Endothelial cell of umbilical vein (primary cell): ENCODE results near the gene FUZ. TPM values are rescaled to one million over a fixed set of nuclear protein-coding genes. Genes with fewer than 3 reads are reported as not detected.

Experiments
- BruUV-seq: library from RNA; stranded (reverse); fragments of 400-500 nt; replicated peaks from 2 replicates; lab custom pipeline; 2021; lab: Mats Ljungman, UMichigan
- CTCF ChIA-PET: fragments of 300-600, 350-600 bp; sonication (Branson Sonifier 250); formaldehyde crosslinking; loops from one replicate; lab custom pipeline; 2021; ENCODE audit warnings: antibody characterized with exemption, inconsistent platforms; lab: Charles Lee
- POLR2A ChIA-PET: fragments of 300-600, 350-600 bp; sonication (Branson Sonifier 250); formaldehyde crosslinking; loops from one replicate; lab custom pipeline; 2021; ENCODE audit warnings: antibody characterized with exemption, inconsistent platforms; lab: Charles Lee
- DNase-seq: peaks from one replicate; pipeline ENCODE4 v3.0.0-alpha.2; 2011; ENCODE audit warnings: low read depth, low spot score
- FAIRE-seq: peaks from 2 replicates; lab custom pipeline; 2011; peaks lifted over from hg19 to GRCh38; lab: Jason Lieb, UNC
- H2AFZ ChIP-seq: 2 replicates; pipeline ENCODE4 v1.6.0; 2012; ENCODE audit warnings: low read depth, low read length, control low read depth, inconsistent platforms
- H3K27ac ChIP-seq: 2 replicates; pipeline ENCODE4 v1.5.1; 2011; ENCODE audit warnings: low read depth, mild to moderate bottlenecking, control low read depth, low read length, moderate library complexity; ENCODE audit not compliant: insufficient read depth
- H3K27me3 ChIP-seq, 2 experiments: 2 replicates each; pipeline versions ENCODE4 v1.6.0 to v1.6.1; 2011; ENCODE audit warnings: low read length in 2 of 2, mixed read lengths in 1 of 2; ENCODE audit not compliant: control insufficient read depth in 2 of 2, insufficient read depth in 2 of 2
- H3K36me3 ChIP-seq, 2 experiments: 2 replicates in 1 of 2; 3 replicates in 1 of 2; pipeline ENCODE4 v1.5.1; 2011; ENCODE audit warnings: low read length in 2 of 2, mild to moderate bottlenecking in 1 of 2, moderate library complexity in 1 of 2; ENCODE audit not compliant: control insufficient read depth in 2 of 2, insufficient read depth in 2 of 2; ENCODE audit errors: extremely low read depth in 1 of 2
- H3K4me1 ChIP-seq: 3 replicates; pipeline ENCODE4 v1.5.1; 2011; ENCODE audit warnings: mild to moderate bottlenecking, low read length; ENCODE audit not compliant: control insufficient read depth, insufficient read depth; ENCODE audit errors: extremely low read depth
- H3K4me2 ChIP-seq: 2 replicates; pipeline ENCODE4 v1.6.1; 2011; ENCODE audit warnings: low read length, control low read depth, mixed read lengths; ENCODE audit not compliant: insufficient read depth
- H3K4me3 ChIP-seq, 3 experiments: fragments of 200-600 bp in 1 of 3; sonication (generic), shearing (Covaris generic) in 1 of 3; replicated peaks in 1 of 3; 2 replicates each; pipeline ENCODE4 v1.5.1; 2011 to 2016; ENCODE audit warnings: control low read depth in 3 of 3, low read length in 3 of 3, mild to moderate bottlenecking in 2 of 3, inconsistent platforms in 1 of 3, low read depth in 1 of 3, moderate library complexity in 1 of 3; ENCODE audit not compliant: insufficient read depth in 1 of 3
- H3K79me2 ChIP-seq: 2 replicates; pipeline ENCODE4 v1.6.0; 2012; ENCODE audit warnings: low read length, inconsistent platforms; ENCODE audit not compliant: control insufficient read depth, insufficient read depth
- H3K9ac ChIP-seq: replicated peaks from 2 replicates; pipeline ENCODE3; 2011; ENCODE audit warnings: low read length, control low read depth; ENCODE audit not compliant: insufficient read depth; ENCODE audit errors: extremely low read depth
- H3K9me1 ChIP-seq: replicated peaks from 3 replicates; pipeline ENCODE4 v1.6.0; 2011; ENCODE audit warnings: mild to moderate bottlenecking, low read length; ENCODE audit not compliant: control insufficient read depth, insufficient read depth; ENCODE audit errors: extremely low read depth
- H3K9me3 ChIP-seq: replicated peaks from 2 replicates; pipeline ENCODE4 v1.5.1; 2012; ENCODE audit warnings: low read length, inconsistent platforms; ENCODE audit not compliant: control insufficient read depth, insufficient read depth
- H4K20me1 ChIP-seq: replicated peaks from 2 replicates; pipeline ENCODE3; 2011; ENCODE audit warnings: mild to moderate bottlenecking, low read length; ENCODE audit not compliant: control insufficient read depth, insufficient read depth; ENCODE audit errors: extremely low read depth
- CTCF ChIP-seq, 2 donors: IDR thresholded peaks; 1 replicate in 1 of 2; 2 replicates in 1 of 2; pipeline ENCODE4 v1.5.1; 2011; ENCODE audit warnings: low read length in 2 of 2, mild to moderate bottlenecking in 2 of 2, moderate library complexity in 2 of 2, control low read depth in 1 of 2, inconsistent platforms in 1 of 2, low read depth in 1 of 2; ENCODE audit not compliant: insufficient read depth in 1 of 2; ENCODE audit errors: extremely low read depth in 1 of 2
- EZH2 ChIP-seq: IDR thresholded peaks from 2 replicates; pipeline ENCODE4 v1.6.1; 2012; ENCODE audit warnings: borderline replicate concordance, low read depth, mild to moderate bottlenecking, moderate library complexity, low read length, inconsistent platforms; ENCODE audit not compliant: severe bottlenecking
- FOS ChIP-seq: IDR thresholded peaks from 2 replicates; pipeline ENCODE4 v1.6.1; 2011; ENCODE audit warnings: mild to moderate bottlenecking, low read length, moderate library complexity, borderline replicate concordance; ENCODE audit not compliant: insufficient read depth
- GATA2 ChIP-seq: IDR thresholded peaks from 2 replicates; pipeline ENCODE4 v1.7.0; 2011; ENCODE audit warnings: low read depth, mild to moderate bottlenecking, moderate library complexity, mixed read lengths, low read length; ENCODE audit not compliant: insufficient read length, insufficient read depth
- JUN ChIP-seq: IDR thresholded peaks from 2 replicates; pipeline ENCODE4 v1.6.1; 2011; ENCODE audit warnings: borderline replicate concordance, low read depth; ENCODE audit not compliant: insufficient read length, insufficient read depth
- POLR2A ChIP-seq: IDR thresholded peaks from 2 replicates; pipeline ENCODE4 v1.6.1; 2012; ENCODE audit warnings: low read depth, mild to moderate bottlenecking, control low read depth, low read length
- POLR2AphosphoS5 ChIP-seq: IDR thresholded peaks from 2 replicates; pipeline ENCODE4 v1.6.1; 2012; ENCODE audit warnings: low read depth, mild to moderate bottlenecking, control low read depth, low read length, moderate library complexity; ENCODE audit not compliant: insufficient read depth
- dilution Hi-C: fragments of 300-500 bp; cut with MboI; formaldehyde crosslinking; loops from one replicate; pipeline ENCODE4 v1.15.0; 2019; ENCODE audit warnings: low sequenced_read_pairs; ENCODE audit not compliant: extremely low pct_ligation_motif_present
- intact Hi-C: fragments of 100-400 bp; cut with micrococcal nuclease; formaldehyde crosslinking; loops from one replicate; pipeline ENCODE4 v1.10.0; 2022
- polyA plus RNA-seq, 4 experiments: library from polyadenylated mRNA; depleted of rRNA in 3 of 4; stranded (reverse) in 3 of 4; unstranded in 1 of 4; fragments of >200 nt; gene quantifications; 2 replicates each; pipeline versions ENCODE4 v1.2.1 to v1.2.3, GENCODE V29; 2011 to 2012; ENCODE audit warnings: missing spikeins in 1 of 4
- total RNA-seq: library from RNA; stranded (reverse); gene quantifications from 2 replicates; pipeline ENCODE4 v1.2.3, GENCODE V29; 2021

The FUZ gene
- total and polyA plus RNA-seq, 2 donors (not counting 3 experiments of a cell fraction or from before 2014, with no cell fraction given), result 12.3 to 14.0 TPM

- Histone ChIP-seq H3K4me1 (no peaks in the 10 kb centered on the region), H3K4me2 (no peak overlapping the region), H3K36me3 (peaks cover 2 to 27% of the 10 kb centered on the region in 2 experiments), H2AFZ (no peak overlapping the region), H4K20me1 (no peaks in the 10 kb centered on the region), H3K4me3 (no peak overlapping the region), H3K9me3 (no peaks in the 10 kb centered on the region), H3K9me1 (no peaks in the 10 kb centered on the region), H3K79me2 (no peaks in the 10 kb centered on the region), H3K27me3 (no peaks in the 10 kb centered on the region), H3K9ac (no peak overlapping the region), H3K27ac (no peak overlapping the region)
- BruUV-seq, result no TSS peak
- dilution Hi-C loops, result no loop called here
- TF ChIP-seq EZH2, result no peak
- TF ChIP-seq GATA2, result no peak
- TF ChIP-seq FOS, result no peak
- TF ChIP-seq POLR2A, result no peak
- no peak for TF ChIP-seq CTCF (IDR thresholded peaks at IDR 0.05; ENCODE audit: extremely low read depth in 1 of 2, insufficient read depth in 1 of 2, low read depth in 1 of 2, low read length in 2 of 2)
- TF ChIP-seq JUN, result no peak
- no peak for TF ChIP-seq POLR2AphosphoS5
- intact Hi-C loops, result no loop called here
- DNase-seq (no peak), FAIRE-seq (no peak)
- CTCF ChIA-PET, result interaction anchor here (1.2 kb wide), 1 partner anchor 27 kb away, joined by 3 read pairs; the partner anchor contains the start of gene FUZ
- POLR2A ChIA-PET, result no interaction called here
Measured at GRCh38 chr19:49786376-49786820, 26.7 kb downstream of the FUZ start.
